ENCODE results near the gene ABCB8. TPM values are rescaled to one million over a fixed set of nuclear protein-coding genes. Genes with fewer than 3 reads are reported as not detected.
A peak's percentile ranks its signal among the peaks of the same experiment; 100 is the strongest.

Gene ABCB8
- total and polyA plus RNA-seq, 9 of the 15 experiments (the other 6 are each of a cell fraction or from before 2014, with no cell fraction given): 7.6 to 106 (median 36.3) TPM

DNA sequence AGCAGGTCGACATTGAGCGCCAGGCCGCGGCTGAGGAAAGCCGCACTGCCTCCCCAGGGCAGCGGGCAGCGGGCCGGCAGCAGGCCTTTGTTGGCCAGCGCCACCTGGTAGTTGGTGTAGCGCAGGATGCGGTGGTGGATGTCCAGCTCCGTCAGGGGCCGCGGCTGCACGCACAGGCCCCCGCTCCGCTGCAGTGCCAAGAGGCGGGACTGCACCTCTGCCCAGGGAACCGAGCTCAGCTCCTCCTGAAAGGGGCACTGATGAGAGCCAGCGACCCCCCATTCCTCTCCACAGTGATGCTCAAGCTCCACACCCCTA lies 9.2 kb upstream of the ABCB8 start (continued):
- TF ChIP-seq, protein P1, sequence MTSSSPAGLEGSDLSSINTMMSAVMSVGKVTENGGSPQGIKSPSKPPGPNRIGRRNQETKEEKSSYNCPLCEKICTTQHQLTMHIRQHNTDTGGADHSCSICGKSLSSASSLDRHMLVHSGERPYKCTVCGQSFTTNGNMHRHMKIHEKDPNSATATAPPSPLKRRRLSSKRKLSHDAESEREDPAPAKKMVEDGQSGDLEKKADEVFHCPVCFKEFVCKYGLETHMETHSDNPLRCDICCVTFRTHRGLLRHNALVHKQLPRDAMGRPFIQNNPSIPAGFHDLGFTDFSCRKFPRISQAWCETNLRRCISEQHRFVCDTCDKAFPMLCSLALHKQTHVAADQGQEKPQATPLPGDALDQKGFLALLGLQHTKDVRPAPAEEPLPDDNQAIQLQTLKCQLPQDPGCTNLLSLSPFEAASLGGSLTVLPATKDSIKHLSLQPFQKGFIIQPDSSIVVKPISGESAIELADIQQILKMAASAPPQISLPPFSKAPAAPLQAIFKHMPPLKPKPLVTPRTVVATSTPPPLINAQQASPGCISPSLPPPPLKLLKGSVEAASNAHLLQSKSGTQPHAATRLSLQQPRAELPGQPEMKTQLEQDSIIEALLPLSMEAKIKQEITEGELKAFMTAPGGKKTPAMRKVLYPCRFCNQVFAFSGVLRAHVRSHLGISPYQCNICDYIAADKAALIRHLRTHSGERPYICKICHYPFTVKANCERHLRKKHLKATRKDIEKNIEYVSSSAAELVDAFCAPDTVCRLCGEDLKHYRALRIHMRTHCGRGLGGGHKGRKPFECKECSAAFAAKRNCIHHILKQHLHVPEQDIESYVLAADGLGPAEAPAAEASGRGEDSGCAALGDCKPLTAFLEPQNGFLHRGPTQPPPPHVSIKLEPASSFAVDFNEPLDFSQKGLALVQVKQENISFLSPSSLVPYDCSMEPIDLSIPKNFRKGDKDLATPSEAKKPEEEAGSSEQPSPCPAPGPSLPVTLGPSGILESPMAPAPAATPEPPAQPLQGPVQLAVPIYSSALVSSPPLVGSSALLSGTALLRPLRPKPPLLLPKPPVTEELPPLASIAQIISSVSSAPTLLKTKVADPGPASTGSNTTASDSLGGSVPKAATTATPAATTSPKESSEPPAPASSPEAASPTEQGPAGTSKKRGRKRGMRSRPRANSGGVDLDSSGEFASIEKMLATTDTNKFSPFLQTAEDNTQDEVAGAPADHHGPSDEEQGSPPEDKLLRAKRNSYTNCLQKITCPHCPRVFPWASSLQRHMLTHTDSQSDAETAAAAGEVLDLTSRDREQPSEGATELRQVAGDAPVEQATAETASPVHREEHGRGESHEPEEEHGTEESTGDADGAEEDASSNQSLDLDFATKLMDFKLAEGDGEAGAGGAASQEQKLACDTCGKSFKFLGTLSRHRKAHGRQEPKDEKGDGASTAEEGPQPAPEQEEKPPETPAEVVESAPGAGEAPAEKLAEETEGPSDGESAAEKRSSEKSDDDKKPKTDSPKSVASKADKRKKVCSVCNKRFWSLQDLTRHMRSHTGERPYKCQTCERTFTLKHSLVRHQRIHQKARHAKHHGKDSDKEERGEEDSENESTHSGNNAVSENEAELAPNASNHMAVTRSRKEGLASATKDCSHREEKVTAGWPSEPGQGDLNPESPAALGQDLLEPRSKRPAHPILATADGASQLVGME (CRISPR knock-in tag; IDR thresholded peaks at IDR 0.05): no peak
- TF ChIP-seq, protein P2, sequence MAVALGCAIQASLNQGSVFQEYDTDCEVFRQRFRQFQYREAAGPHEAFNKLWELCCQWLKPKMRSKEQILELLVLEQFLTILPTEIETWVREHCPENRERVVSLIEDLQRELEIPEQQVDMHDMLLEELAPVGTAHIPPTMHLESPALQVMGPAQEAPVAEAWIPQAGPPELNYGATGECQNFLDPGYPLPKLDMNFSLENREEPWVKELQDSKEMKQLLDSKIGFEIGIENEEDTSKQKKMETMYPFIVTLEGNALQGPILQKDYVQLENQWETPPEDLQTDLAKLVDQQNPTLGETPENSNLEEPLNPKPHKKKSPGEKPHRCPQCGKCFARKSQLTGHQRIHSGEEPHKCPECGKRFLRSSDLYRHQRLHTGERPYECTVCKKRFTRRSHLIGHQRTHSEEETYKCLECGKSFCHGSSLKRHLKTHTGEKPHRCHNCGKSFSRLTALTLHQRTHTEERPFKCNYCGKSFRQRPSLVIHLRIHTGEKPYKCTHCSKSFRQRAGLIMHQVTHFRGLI (CRISPR knock-in tag; IDR thresholded peaks at IDR 0.05): no peak
- 0 out of 2 replicates have a peak, but pooled peaks have one; percentile 24 for TF ChIP-seq FOXP1 (CRISPR knock-in tag; IDR thresholded peaks at IDR 0.05)

Data from K562 (cell line).